HG02623 (cell line): Measurements from ENCODE around the gene GKAP1.
"Not testable (repeated sequence)": the region's sequence is repeated elsewhere in the genome, so short reads cannot be mapped to it uniquely, and the experiment has no call there.

Experiments
- ATAC-seq: cut with Tn5 transposase; IDR thresholded peaks from one replicate; pipeline ENCODE4 v1.9.1; 2021; ENCODE audit warnings: moderate library complexity; ENCODE audit not compliant: unreplicated experiment

GKAP1 gene

GRCh38 chr9:83733739-83734138 lies 83.8 kb downstream of the GKAP1 start:
- ATAC-seq = no peak

- not testable (repeated sequence) for ATAC-seq
Observed at GRCh38 chr9:83728591-83729368, 88.8 kb downstream of the GKAP1 start.

- ATAC-seq = no peak
Observed at GRCh38 chr9:83724436-83724835, 93.1 kb downstream of the GKAP1 start.

- ATAC-seq = no peak
Observed at GRCh38 chr9:83722726-83723495, 94.7 kb downstream of the GKAP1 start.

- ATAC-seq = no peak
Observed at GRCh38 chr9:83721509-83721908, 96.1 kb downstream of the GKAP1 start.

GRCh38 chr9:83715794-83716193 lies 101.8 kb downstream of the GKAP1 start:
- ATAC-seq = no peak

- ATAC-seq = no peak
Observed at GRCh38 chr9:83715221-83715620, 102.3 kb downstream of the GKAP1 start.

- ATAC-seq = no peak
Observed at GRCh38 chr9:83714329-83714728, 103.2 kb downstream of the GKAP1 start.

- ATAC-seq = peak; percentile 43
Observed at GRCh38 chr9:83708515-83709158, 108.9 kb downstream of the GKAP1 start.

GRCh38 chr9:83707768-83708514 lies 109.6 kb downstream of the GKAP1 start, which contains the start of gene UBQLN1:
TSS of gene UBQLN1 (minus strand) at chr9:83707958. CDS start at chr9:83707679, 279 bp downstream.
- ATAC-seq = peak; percentile 69

- peak; percentile 44 for ATAC-seq
Observed at GRCh38 chr9:83707518-83707767, 110.1 kb downstream of the GKAP1 start.

GRCh38 chr9:83706676-83707517 lies 110.7 kb downstream of the GKAP1 start:
- ATAC-seq = peak; percentile 17

- not testable (repeated sequence) for ATAC-seq
Observed at GRCh38 chr9:83705219-83705651, 112.3 kb downstream of the GKAP1 start.

GRCh38 chr9:83701769-83702168 lies 115.8 kb downstream of the GKAP1 start:
- ATAC-seq = no peak

GRCh38 chr9:83701286-83701685 lies 116.3 kb downstream of the GKAP1 start:
- no peak for ATAC-seq

GRCh38 chr9:83699615-83700014 lies 118.0 kb downstream of the GKAP1 start:
- ATAC-seq = peak; percentile 44

GRCh38 chr9:83698976-83699585 lies 118.5 kb downstream of the GKAP1 start:
- ATAC-seq = peak; percentile 27

- ATAC-seq = no peak
Observed at GRCh38 chr9:83691492-83691891, 126.1 kb downstream of the GKAP1 start.
